ENCODE measurements around the gene PNPLA7.

DNA sequence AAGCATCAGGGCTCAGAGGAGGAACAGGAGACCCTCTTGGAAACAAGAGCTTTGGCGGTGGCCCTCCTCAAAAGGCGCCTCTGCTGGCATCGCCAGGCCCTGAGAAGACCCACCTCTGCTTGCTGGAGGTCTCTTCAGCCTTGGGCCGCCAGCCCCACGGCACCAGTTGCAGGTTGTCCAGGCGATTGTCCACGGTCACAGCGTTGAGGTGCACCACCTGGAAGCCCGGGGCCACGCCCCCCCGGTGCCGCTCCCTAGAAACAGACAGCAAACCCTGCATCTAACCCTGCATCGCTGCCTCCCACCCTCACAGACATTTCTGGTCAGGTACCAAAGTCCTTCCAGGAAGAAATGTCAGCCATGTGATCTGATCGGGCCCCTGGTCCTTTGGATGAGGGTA is 36.7 kb upstream of the PNPLA7 start:
- TF ChIP-seq, protein P1, sequence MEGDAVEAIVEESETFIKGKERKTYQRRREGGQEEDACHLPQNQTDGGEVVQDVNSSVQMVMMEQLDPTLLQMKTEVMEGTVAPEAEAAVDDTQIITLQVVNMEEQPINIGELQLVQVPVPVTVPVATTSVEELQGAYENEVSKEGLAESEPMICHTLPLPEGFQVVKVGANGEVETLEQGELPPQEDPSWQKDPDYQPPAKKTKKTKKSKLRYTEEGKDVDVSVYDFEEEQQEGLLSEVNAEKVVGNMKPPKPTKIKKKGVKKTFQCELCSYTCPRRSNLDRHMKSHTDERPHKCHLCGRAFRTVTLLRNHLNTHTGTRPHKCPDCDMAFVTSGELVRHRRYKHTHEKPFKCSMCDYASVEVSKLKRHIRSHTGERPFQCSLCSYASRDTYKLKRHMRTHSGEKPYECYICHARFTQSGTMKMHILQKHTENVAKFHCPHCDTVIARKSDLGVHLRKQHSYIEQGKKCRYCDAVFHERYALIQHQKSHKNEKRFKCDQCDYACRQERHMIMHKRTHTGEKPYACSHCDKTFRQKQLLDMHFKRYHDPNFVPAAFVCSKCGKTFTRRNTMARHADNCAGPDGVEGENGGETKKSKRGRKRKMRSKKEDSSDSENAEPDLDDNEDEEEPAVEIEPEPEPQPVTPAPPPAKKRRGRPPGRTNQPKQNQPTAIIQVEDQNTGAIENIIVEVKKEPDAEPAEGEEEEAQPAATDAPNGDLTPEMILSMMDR (IDR thresholded peaks at IDR 0.05; ENCODE audit: control extremely low read depth in 1 of 3, insufficient read depth in 1 of 3, low read depth in 1 of 3, low read length in 3 of 3): no peak
- TF ChIP-seq YY1 (IDR thresholded peaks at IDR 0.05; ENCODE audit: low read depth, low read length): no peak
- TF ChIP-seq EP300 (IDR thresholded peaks at IDR 0.05; ENCODE audit: borderline replicate concordance in 1 of 2, low read depth in 2 of 2, low read length in 2 of 2): no peak
- TF ChIP-seq POLR2A (IDR thresholded peaks at IDR 0.05; ENCODE audit: control extremely low read depth in 1 of 2, low read depth in 2 of 2, low read length in 2 of 2): no peak
- TF ChIP-seq POLR2AphosphoS5 (IDR thresholded peaks at IDR 0.05; ENCODE audit: low read depth, low read length): no peak
- no peak for TF ChIP-seq SIN3A (conservative IDR thresholded peaks at IDR 0.05 in 1 of 2, IDR thresholded peaks at IDR 0.05 in 1 of 2; ENCODE audit: low read depth in 1 of 2, low read length in 2 of 2)
- TF ChIP-seq SP4 (IDR thresholded peaks at IDR 0.05; ENCODE audit: low read length): no peak
- no peak for TF ChIP-seq BRCA1 (IDR thresholded peaks at IDR 0.05; ENCODE audit: low read depth, low read length)

All from H1 (cell line).